Stomach (tissue), 9 donors: ENCODE measurements around the gene FAF2. TPM values are rescaled to one million over a fixed set of nuclear protein-coding genes. Genes with fewer than 3 reads are reported as not detected.

Source experiments
- DNase-seq, 2 donors: peaks; one replicate each; pipeline versions ENCODE4 v3.0.0 to v3.0.0-alpha.2; 2013 to 2019
- H3K27ac ChIP-seq, 5 donors: fragments of 200-600 bp in 4 of 5; sonication (generic) in 4 of 5; one replicate each; pipeline ENCODE4 v1.5.1; 2013 to 2019; ENCODE audit warnings: mild to moderate bottlenecking in 1 of 5, moderate library complexity in 1 of 5
- H3K27me3 ChIP-seq, 3 donors: fragments of 200-600 bp; sonication (generic); one replicate each; pipeline ENCODE4 v1.5.1; 2017 to 2019; ENCODE audit warnings: mixed run types in 1 of 3
- H3K36me3 ChIP-seq, 4 donors: fragments of 200-600 bp; sonication (generic); 1 replicate in 3 of 4; 2 replicates in 1 of 4; pipeline ENCODE4 v1.5.1; 2016 to 2019
- H3K4me1 ChIP-seq, 4 donors: fragments of 200-600 bp; sonication (generic); one replicate each; pipeline ENCODE4 v1.5.1; 2016 to 2019
- H3K4me3 ChIP-seq, 4 donors: fragments of 200-600 bp; sonication (generic) in 3 of 4; one replicate each; pipeline ENCODE4 v1.5.1; 2016 to 2019; ENCODE audit warnings: mild to moderate bottlenecking in 1 of 4
- H3K9me3 ChIP-seq, 4 donors: fragments of 200-600 bp; sonication (generic); one replicate each; pipeline ENCODE4 v1.5.1; 2016 to 2019
- CTCF ChIP-seq, 7 experiments: fragments of 450-650 bp in 4 of 7; fragments of 200-600 bp in 3 of 7; sonication (generic) in 3 of 7; IDR thresholded peaks; one replicate each; pipeline ENCODE4 v1.5.1; 2016 to 2019; ENCODE audit warnings: antibody characterized with exemption in 7 of 7, control low read depth in 2 of 7, mild to moderate bottlenecking in 1 of 7
- EP300 ChIP-seq: sonication (generic); formaldehyde crosslinking; IDR thresholded peaks from one replicate; pipeline ENCODE4 v1.6.1; 2017; ENCODE audit warnings: antibody characterized with exemption
- POLR2A ChIP-seq, 4 donors: fragments of 450-650 bp; IDR thresholded peaks; one replicate each; pipeline ENCODE4 v1.6.1; 2016; ENCODE audit warnings: antibody characterized with exemption in 4 of 4, control low read depth in 2 of 4, mild to moderate bottlenecking in 1 of 4, moderate library complexity in 1 of 4
- POLR2AphosphoS5 ChIP-seq, 3 donors: sonication (generic); formaldehyde crosslinking; IDR thresholded peaks; one replicate each; pipeline ENCODE4 v1.6.1; 2016; ENCODE audit warnings: antibody characterized with exemption in 3 of 3
- WGBS, 5 donors: extraction: QIAGEN DNeasy Blood & Tissue Kit in 3 of 5; methylation state at CpG; one replicate each; pipeline versions ENCODE4 v1.1.5 to v1.1.7; 2013 to 2018; 5-methylcytosine and 5-hydroxymethylcytosine counted together
- intact Hi-C: fragments of 100-400 bp; cut with DNase I; formaldehyde crosslinking; loops from one replicate; pipeline ENCODE4 v1.15.1; 2023; ENCODE audit warnings: low total_unique reads
- polyA plus RNA-seq, 3 donors: library from polyadenylated mRNA; stranded (reverse); fragments of 200-250 nt; gene quantifications; one replicate each; pipeline ENCODE4 v1.2.3, GENCODE V29; 2013
- total RNA-seq, 5 donors: library from RNA; depleted of rRNA; stranded (reverse); fragments of >200 nt; gene quantifications; one replicate each; pipeline versions ENCODE4 v1.1.0 to v1.2.3, GENCODE V29; 2014 to 2016
- donor health status: healthy with polysubstance abuse.
- donor health status: Bipolar disorder and iron deficiency.
- donor health status: healthy.

FAF2 gene
- total and polyA plus RNA-seq, 8 donors, result 5.7 to 57.2 (median 22.6) TPM

- Histone ChIP-seq H3K9me3 (no peaks in the 10 kb centered on the region), H3K36me3 (peaks cover 4 to 33% (median 18%) of the 10 kb centered on the region in 4 donors), H3K4me3 (no peak overlapping the region), H3K27me3 (no peaks in the 10 kb centered on the region), H3K27ac (no peak overlapping the region), H3K4me1 (peaks cover 5 to 25% (median 13%) of the 10 kb centered on the region in 4 donors)
- no peak for DNase-seq
- TF ChIP-seq CTCF (IDR thresholded peaks at IDR 0.05), result no peak
- no peak for TF ChIP-seq EP300
- TF ChIP-seq POLR2AphosphoS5 (IDR thresholded peaks at IDR 0.05), result no peak
- no peak for TF ChIP-seq POLR2A (IDR thresholded peaks at IDR 0.05)
- 88 to 100% (median 100%) methylated on average over 2 of the region's 2 CpGs for WGBS, 5 donors
- intact Hi-C loops, result no loop called here
Observed at GRCh38 chr5:176471098-176471497, 22.9 kb downstream of the FAF2 start.

GRCh38 chr5:176473335-176474006 lies 25.3 kb downstream of the FAF2 start:
- peaks cover 0 to 10% (median 0%) of the 10 kb centered on the region in 4 donors for H3K4me1 ChIP-seq
- WGBS, 5 donors, result 90 to 94% (median 93%) methylated on average over 7 of the region's 7 CpGs
- H3K27ac ChIP-seq, result no peak overlapping the region
- no peak for DNase-seq
- H3K9me3 ChIP-seq, result no peaks in the 10 kb centered on the region
- intact Hi-C loops, result no loop called here
- no peak overlapping the region for H3K4me3 ChIP-seq
- TF ChIP-seq EP300 (no peak), POLR2AphosphoS5 (IDR thresholded peaks at IDR 0.05) (no peak), POLR2A (IDR thresholded peaks at IDR 0.05) (no peak), CTCF (IDR thresholded peaks at IDR 0.05) (no peak)
- H3K27me3 ChIP-seq, result no peaks in the 10 kb centered on the region
- peaks cover 4 to 35% (median 18%) of the 10 kb centered on the region in 4 donors for H3K36me3 ChIP-seq

- Histone ChIP-seq H3K4me3 (no peak overlapping the region), H3K36me3 (peaks cover 4 to 39% (median 23%) of the 10 kb centered on the region in 4 donors), H3K4me1 (peaks cover 0 to 10% (median 0%) of the 10 kb centered on the region in 4 donors), H3K27ac (no peak overlapping the region), H3K9me3 (no peaks in the 10 kb centered on the region), H3K27me3 (no peaks in the 10 kb centered on the region)
- 83 to 100% (median 96%) methylated on average over 1 of the region's 1 CpG for WGBS, 5 donors
- TF ChIP-seq POLR2A (IDR thresholded peaks at IDR 0.05) (no peak), CTCF (IDR thresholded peaks at IDR 0.05) (no peak), EP300 (no peak), POLR2AphosphoS5 (IDR thresholded peaks at IDR 0.05) (no peak)
- intact Hi-C loops, result no loop called here
- DNase-seq, result no peak
Observed at GRCh38 chr5:176474476-176474875, 26.3 kb downstream of the FAF2 start.

GRCh38 chr5:176481711-176482110 lies 33.5 kb downstream of the FAF2 start:
- WGBS, 5 donors, result 90 to 97% (median 92%) methylated on average over 4 of the region's 4 CpGs
- peaks cover 20 to 65% (median 61%) of the 10 kb centered on the region in 4 donors for H3K36me3 ChIP-seq
- intact Hi-C loops, result no loop called here

More at GRCh38 chr5:176481711-176482110, 33.5 kb downstream of the FAF2 start:
- DNase-seq, result no peak
- peaks cover 0 to 16% (median 7%) of the 10 kb centered on the region in 4 donors for H3K4me1 ChIP-seq
- no peaks in the 10 kb centered on the region for H3K27me3 ChIP-seq
- no peak overlapping the region for H3K4me3 ChIP-seq
- H3K9me3 ChIP-seq, result no peaks in the 10 kb centered on the region
- TF ChIP-seq POLR2A (IDR thresholded peaks at IDR 0.05) (no peak), POLR2AphosphoS5 (IDR thresholded peaks at IDR 0.05) (no peak), CTCF (IDR thresholded peaks at IDR 0.05) (no peak), EP300 (no peak)
- no peak overlapping the region for H3K27ac ChIP-seq
